ENCODE data around the gene NCR3LG1. TPM values are rescaled to one million over a fixed set of nuclear protein-coding genes. Genes with fewer than 3 reads are reported as not detected.

NCR3LG1 gene
- polyA plus RNA-seq, 1 donor (not counting 4 experiments of a cell fraction or from before 2014, with no cell fraction given), result 3.9 TPM

- H2AFZ ChIP-seq (ENCODE audit: control insufficient read depth, low read length), result no peak overlapping the region
- FAIRE-seq, result no peak
Observed at GRCh38 chr11:17407575-17407974, 56.0 kb downstream of the NCR3LG1 start.

GRCh38 chr11:17408026-17408425 lies 56.4 kb downstream of the NCR3LG1 start:
- no peaks in the 10 kb centered on the region for H3K36me3 ChIP-seq (ENCODE audit: control insufficient read depth in 2 of 2, extremely low read depth in 1 of 2, insufficient read depth in 2 of 2, low read length in 2 of 2)
- dilution Hi-C loops (cut with MboI; ENCODE audit: extremely low pct_ligation_motif_present, low sequenced_read_pairs), result no loop called here
- no peaks in the 10 kb centered on the region for H3K9me1 ChIP-seq (ENCODE audit: control insufficient read depth, extremely low read depth, insufficient read depth, low read length)
- H3K4me3 ChIP-seq (ENCODE audit: control insufficient read depth in 2 of 3, extremely low read depth in 1 of 3, insufficient read depth in 2 of 3, low read depth in 1 of 3, low read length in 3 of 3), result no peak overlapping the region
- no peaks in the 10 kb centered on the region for H3K4me1 ChIP-seq (ENCODE audit: control insufficient read depth, extremely low read depth, insufficient read depth, low read length)
- H2AFZ ChIP-seq (ENCODE audit: control insufficient read depth, low read length), result no peak overlapping the region
- no peak overlapping the region for H3K9ac ChIP-seq (ENCODE audit: control insufficient read depth, extremely low read depth, insufficient read depth, low read length)
- no peak for DNase-seq (ENCODE audit: low read depth, low spot score)
- no peaks in the 10 kb centered on the region for H3K9me3 ChIP-seq (ENCODE audit: control insufficient read depth, low read depth, low read length)
- H3K27me3 ChIP-seq (ENCODE audit: control insufficient read depth, extremely low read depth, insufficient read depth, low read length), result peaks cover 4% of the 10 kb centered on the region
- no peak for FAIRE-seq
- H3K4me2 ChIP-seq (ENCODE audit: control insufficient read depth, extremely low read depth, insufficient read depth, low read depth, low read length), result no peak overlapping the region
- TF ChIP-seq CTCF (optimal IDR thresholded peaks at IDR 0.05 in 1 of 3, IDR thresholded peaks at IDR 0.05 in 1 of 3, conservative IDR thresholded peaks at IDR 0.05 in 1 of 3; ENCODE audit: extremely low read depth in 1 of 3, insufficient read depth in 2 of 3, low read length in 3 of 3) (no peak), EZH2 (IDR thresholded peaks at IDR 0.05; ENCODE audit: low read length) (no peak)
- H4K20me1 ChIP-seq (ENCODE audit: control insufficient read depth, extremely low read depth, insufficient read depth, low read length), result no peaks in the 10 kb centered on the region
- H3K79me2 ChIP-seq (ENCODE audit: control insufficient read depth, insufficient read depth, low read length), result no peaks in the 10 kb centered on the region
- no peak overlapping the region for H3K27ac ChIP-seq (ENCODE audit: control insufficient read depth, insufficient read depth, low read length)

More at GRCh38 chr11:17407575-17407974, 56.0 kb downstream of the NCR3LG1 start:
- Histone ChIP-seq H3K9me1 (ENCODE audit: control insufficient read depth, extremely low read depth, insufficient read depth, low read length) (no peaks in the 10 kb centered on the region), H3K36me3 (ENCODE audit: control insufficient read depth in 2 of 2, extremely low read depth in 1 of 2, insufficient read depth in 2 of 2, low read length in 2 of 2) (no peaks in the 10 kb centered on the region), H3K4me2 (ENCODE audit: control insufficient read depth, extremely low read depth, insufficient read depth, low read depth, low read length) (no peak overlapping the region), H3K4me1 (ENCODE audit: control insufficient read depth, extremely low read depth, insufficient read depth, low read length) (no peaks in the 10 kb centered on the region), H3K9ac (ENCODE audit: control insufficient read depth, extremely low read depth, insufficient read depth, low read length) (no peak overlapping the region), H3K9me3 (ENCODE audit: control insufficient read depth, low read depth, low read length) (no peaks in the 10 kb centered on the region), H3K27me3 (ENCODE audit: control insufficient read depth, extremely low read depth, insufficient read depth, low read length) (peaks cover 4% of the 10 kb centered on the region), H4K20me1 (ENCODE audit: control insufficient read depth, extremely low read depth, insufficient read depth, low read length) (no peaks in the 10 kb centered on the region), H3K27ac (ENCODE audit: control insufficient read depth, insufficient read depth, low read length) (no peak overlapping the region), H3K79me2 (ENCODE audit: control insufficient read depth, insufficient read depth, low read length) (no peaks in the 10 kb centered on the region), H3K4me3 (ENCODE audit: control insufficient read depth in 2 of 3, extremely low read depth in 1 of 3, insufficient read depth in 2 of 3, low read depth in 1 of 3, low read length in 3 of 3) (no peak overlapping the region)
- TF ChIP-seq EZH2 (IDR thresholded peaks at IDR 0.05; ENCODE audit: low read length) (no peak), CTCF (optimal IDR thresholded peaks at IDR 0.05 in 1 of 3, IDR thresholded peaks at IDR 0.05 in 1 of 3, conservative IDR thresholded peaks at IDR 0.05 in 1 of 3; ENCODE audit: extremely low read depth in 1 of 3, insufficient read depth in 2 of 3, low read length in 3 of 3) (no peak)
- no peak for DNase-seq (ENCODE audit: low read depth, low spot score)
- dilution Hi-C loops (cut with MboI; ENCODE audit: extremely low pct_ligation_motif_present, low sequenced_read_pairs), result no loop called here

Measured in keratinocyte (primary cell).